Measurements from ENCODE around the gene BSN.

The BSN gene

GRCh38 chr3:49630784-49631183, 76.5 kb downstream of the BSN start:
- no peak for DNase-seq

- no peak for DNase-seq
These were observed 80.5 kb downstream of the BSN start for GRCh38 chr3:49634736-49635135.

- no peak for DNase-seq
These were observed 82.8 kb downstream of the BSN start for GRCh38 chr3:49636883-49637609.

- peak; percentile 43 for DNase-seq
These were observed 84.2 kb downstream of the BSN start for GRCh38 chr3:49638445-49638844.

GRCh38 chr3:49639551-49639950, 85.3 kb downstream of the BSN start:
- no peak for DNase-seq

- no peak for DNase-seq
These were observed 87.0 kb downstream of the BSN start for GRCh38 chr3:49641292-49641691.

- DNase-seq, result no peak
These were observed 87.8 kb downstream of the BSN start for GRCh38 chr3:49641921-49642707.

GRCh38 chr3:49642708-49643145, 88.5 kb downstream of the BSN start:
- DNase-seq, result no peak

GRCh38 chr3:49644684-49645083, 90.4 kb downstream of the BSN start:
- DNase-seq, result no peak

- no peak for DNase-seq
These were observed 92.0 kb downstream of the BSN start for GRCh38 chr3:49646236-49646635.

- DNase-seq, result no peak
These were observed 93.5 kb downstream of the BSN start for GRCh38 chr3:49647741-49648140.

- no peak for DNase-seq
These were observed 94.2 kb downstream of the BSN start for GRCh38 chr3:49648354-49649019.

GRCh38 chr3:49649576-49649975, 95.3 kb downstream of the BSN start:
- no peak for DNase-seq

- no peak for DNase-seq
These were observed 95.9 kb downstream of the BSN start for GRCh38 chr3:49650177-49650576.

- peak; percentile 41 for DNase-seq
These were observed 96.4 kb downstream of the BSN start for GRCh38 chr3:49650637-49651036.

- no peak for DNase-seq
These were observed 98.1 kb downstream of the BSN start for GRCh38 chr3:49652218-49652902.

GRCh38 chr3:49652903-49653415, 98.7 kb downstream of the BSN start:
- DNase-seq, result no peak

- DNase-seq, result no peak
These were observed 99.3 kb downstream of the BSN start for GRCh38 chr3:49653621-49654020.

GRCh38 chr3:49654176-49654825, 100.0 kb downstream of the BSN start:
- no peak for DNase-seq

- no peak for DNase-seq
These were observed 100.8 kb downstream of the BSN start for GRCh38 chr3:49654955-49655556.

GRCh38 chr3:49655731-49656285, 101.5 kb downstream of the BSN start:
- no peak for DNase-seq

Data from right hindlimb (tissue), 1 donor.